A673 (cell line): Measurements from ENCODE around the gene FAM114A2. TPM values are rescaled to one million over a fixed set of nuclear protein-coding genes. Genes with fewer than 3 reads are reported as not detected.
A peak's percentile ranks its signal among the peaks of the same experiment; 100 is the strongest.

Source experiments
- BruUV-seq: library from RNA; stranded (reverse); fragments of 400-500 nt; replicated peaks from 2 replicates; lab custom pipeline; 2021; lab: Mats Ljungman, UMichigan
- CTCF ChIA-PET: fragments of 300-600 bp; sonication (Branson Sonifier 250); formaldehyde crosslinking; loops from one replicate; lab custom pipeline; 2022; ENCODE audit warnings: antibody characterized with exemption; lab: Charles Lee
- POLR2A ChIA-PET: fragments of 300-600 bp; sonication (Branson Sonifier 250); formaldehyde crosslinking; loops from one replicate; lab custom pipeline; 2022; ENCODE audit warnings: antibody characterized with exemption; ENCODE audit not compliant: low non-redundant PET; lab: Charles Lee
- DNase-seq: peaks from one replicate; pipeline ENCODE4 v3.0.0-alpha.2; 2015; ENCODE audit warnings: low spot score
- H3K27ac ChIP-seq: fragments of 200-600 bp; sonication (generic); 2 replicates; pipeline ENCODE4 v1.5.1; 2016; ENCODE audit warnings: mixed run types, low read depth, mild to moderate bottlenecking, mixed read lengths, antibody characterized with exemption, low read length; ENCODE audit not compliant: poor library complexity, severe bottlenecking
- H3K27me3 ChIP-seq: fragments of 200-600 bp; sonication (generic); replicated peaks from 2 replicates; pipeline ENCODE4 v1.6.1; 2017; ENCODE audit warnings: mixed run types, low read depth, mild to moderate bottlenecking, mixed read lengths, antibody characterized with exemption, low read length; ENCODE audit not compliant: insufficient read depth, poor library complexity
- H3K36me3 ChIP-seq: fragments of 200-600 bp; sonication (generic); 2 replicates; pipeline ENCODE4 v1.6.1; 2016; ENCODE audit warnings: mixed run types, mild to moderate bottlenecking, mixed read lengths, antibody characterized with exemption, low read length; ENCODE audit not compliant: insufficient read depth, poor library complexity, severe bottlenecking
- H3K4me1 ChIP-seq: fragments of 200-600 bp; sonication (generic); 2 replicates; pipeline ENCODE4 v1.6.1; 2017; ENCODE audit warnings: mixed run types, mild to moderate bottlenecking, mixed read lengths, antibody characterized with exemption, low read length; ENCODE audit not compliant: insufficient read depth, poor library complexity, severe bottlenecking
- H3K4me3 ChIP-seq: fragments of 200-600 bp; sonication (generic); 2 replicates; pipeline ENCODE4 v1.5.1; 2016; ENCODE audit warnings: low read depth, mixed run types, mild to moderate bottlenecking, mixed read lengths, low read length; ENCODE audit not compliant: poor library complexity, severe bottlenecking
- H3K9me3 ChIP-seq: fragments of 200-600 bp; sonication (generic); 2 replicates; pipeline ENCODE4 v1.6.1; 2016; ENCODE audit warnings: mixed run types, low read depth, mild to moderate bottlenecking, mixed read lengths, antibody characterized with exemption, low read length; ENCODE audit not compliant: poor library complexity, severe bottlenecking
- CTCF ChIP-seq: fragments of 300-800, 200-600 bp; sonication (generic); conservative IDR thresholded peaks from 2 replicates; pipeline ENCODE4 v1.5.1; 2017; ENCODE audit warnings: low read depth, mild to moderate bottlenecking, antibody characterized with exemption, low read length, moderate library complexity, mixed read lengths
- EZH2 ChIP-seq: fragments of 200-600 bp; sonication (generic); IDR thresholded peaks from 2 replicates; pipeline ENCODE4 v1.6.1; 2017; ENCODE audit warnings: borderline replicate concordance, low read depth, mild to moderate bottlenecking, mixed read lengths, antibody characterized with exemption, low read length; ENCODE audit not compliant: poor library complexity, severe bottlenecking
- intact Hi-C: fragments of 100-400 bp; cut with micrococcal nuclease; formaldehyde crosslinking; loops from one replicate; pipeline ENCODE4 v1.10.0; 2022; ENCODE audit not compliant: unreplicated experiment
- total RNA-seq: library from RNA; stranded (reverse); gene quantifications from 2 replicates; pipeline ENCODE4 v1.2.3, GENCODE V29; 2021

The FAM114A2 gene
- total RNA-seq, 1 experiment from 2014 or later, result 23.5 TPM

- no peak for DNase-seq
- no TSS peak for BruUV-seq
- TF ChIP-seq CTCF (no peak), EZH2 (no peak)
- Histone ChIP-seq H3K27ac (no peak overlapping the region), H3K36me3 (no peaks in the 10 kb centered on the region), H3K9me3 (no peaks in the 10 kb centered on the region), H3K27me3 (no peaks in the 10 kb centered on the region), H3K4me1 (peaks cover 8% of the 10 kb centered on the region), H3K4me3 (no peak overlapping the region)
- ChIA-PET CTCF (no interaction called here), POLR2A (no interaction called here)
- intact Hi-C loops, result no loop called here
Observed at GRCh38 chr5:154005648-154006047, 33.1 kb downstream of the FAM114A2 start.

GRCh38 chr5:154002511-154003020, 36.1 kb downstream of the FAM114A2 start:
- Histone ChIP-seq H3K4me1 (peaks cover 8% of the 10 kb centered on the region), H3K27ac (no peak overlapping the region), H3K9me3 (no peaks in the 10 kb centered on the region), H3K4me3 (no peak overlapping the region), H3K36me3 (no peaks in the 10 kb centered on the region), H3K27me3 (no peaks in the 10 kb centered on the region)
- BruUV-seq, result no TSS peak
- CTCF ChIA-PET, result no interaction called here
- TF ChIP-seq CTCF, result no peak
- intact Hi-C loops, result no loop called here
- POLR2A ChIA-PET, result no interaction called here
- no peak for DNase-seq

GRCh38 chr5:154002093-154002492, 36.6 kb downstream of the FAM114A2 start:
- BruUV-seq, result no TSS peak
- no peak overlapping the region for H3K27ac ChIP-seq
- H3K4me3 ChIP-seq, result no peak overlapping the region
- TF ChIP-seq EZH2 (no peak), CTCF (no peak)
- POLR2A ChIA-PET, result no interaction called here
- no peaks in the 10 kb centered on the region for H3K27me3 ChIP-seq
- no peaks in the 10 kb centered on the region for H3K9me3 ChIP-seq
- CTCF ChIA-PET, result no interaction called here
- H3K4me1 ChIP-seq, result peaks cover 8% of the 10 kb centered on the region
- no peaks in the 10 kb centered on the region for H3K36me3 ChIP-seq
- DNase-seq, result peak; percentile 31
- intact Hi-C loops, result no loop called here
